ENCODE data around the gene QKI. TPM values are rescaled to one million over a fixed set of nuclear protein-coding genes. Genes with fewer than 3 reads are reported as not detected.

The QKI gene
- total RNA-seq, 1 experiment from 2014 or later, result 134 TPM

DNA sequence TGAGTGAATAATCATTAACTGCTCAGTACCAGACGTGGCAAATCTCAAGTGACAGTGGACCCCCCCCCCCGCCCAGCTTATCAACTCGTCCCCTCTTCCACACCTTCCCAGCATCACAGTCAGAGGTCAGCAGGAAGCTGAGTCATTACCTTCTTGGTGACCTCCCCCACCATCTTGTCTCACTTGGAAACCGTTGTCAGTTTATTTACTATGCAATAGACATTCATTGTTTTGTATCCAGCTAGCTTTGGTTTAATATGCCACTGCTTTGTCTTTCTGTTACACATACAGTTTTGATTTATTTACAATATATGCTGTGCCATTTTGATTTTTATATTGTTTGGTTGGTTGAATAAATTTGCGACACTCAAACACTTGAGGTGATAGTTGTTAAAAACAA is 158.1 kb downstream of the QKI start:
- Histone ChIP-seq H3K4me1 (no peaks in the 10 kb centered on the region), H3K4me3 (ENCODE audit: low read depth, low read length) (no peak overlapping the region), H3K9me3 (no peaks in the 10 kb centered on the region), H3K27me3 (replicated peaks; ENCODE audit: control insufficient read depth, insufficient read depth, low read length) (no peaks in the 10 kb centered on the region), H3K36me3 (ENCODE audit: control insufficient read depth, insufficient read depth, low read length) (no peaks in the 10 kb centered on the region; the same call in 1 of the 2 replicates)
- H3K27me3 Mint-ChIP-seq (ENCODE audit: insufficient read depth, unreplicated experiment), result no peaks in the 10 kb centered on the region
- no peak overlapping the region for H3K27ac Mint-ChIP-seq (ENCODE audit: unreplicated experiment)
- H3K9me3 Mint-ChIP-seq (ENCODE audit: unreplicated experiment), result no peaks in the 10 kb centered on the region
- intact Hi-C loops (cut with micrococcal nuclease; ENCODE audit: unreplicated experiment), result no loop called here
- H3K4me1 Mint-ChIP-seq (ENCODE audit: low read depth, unreplicated experiment), result no peaks in the 10 kb centered on the region
- TF ChIP-seq, protein P1, sequence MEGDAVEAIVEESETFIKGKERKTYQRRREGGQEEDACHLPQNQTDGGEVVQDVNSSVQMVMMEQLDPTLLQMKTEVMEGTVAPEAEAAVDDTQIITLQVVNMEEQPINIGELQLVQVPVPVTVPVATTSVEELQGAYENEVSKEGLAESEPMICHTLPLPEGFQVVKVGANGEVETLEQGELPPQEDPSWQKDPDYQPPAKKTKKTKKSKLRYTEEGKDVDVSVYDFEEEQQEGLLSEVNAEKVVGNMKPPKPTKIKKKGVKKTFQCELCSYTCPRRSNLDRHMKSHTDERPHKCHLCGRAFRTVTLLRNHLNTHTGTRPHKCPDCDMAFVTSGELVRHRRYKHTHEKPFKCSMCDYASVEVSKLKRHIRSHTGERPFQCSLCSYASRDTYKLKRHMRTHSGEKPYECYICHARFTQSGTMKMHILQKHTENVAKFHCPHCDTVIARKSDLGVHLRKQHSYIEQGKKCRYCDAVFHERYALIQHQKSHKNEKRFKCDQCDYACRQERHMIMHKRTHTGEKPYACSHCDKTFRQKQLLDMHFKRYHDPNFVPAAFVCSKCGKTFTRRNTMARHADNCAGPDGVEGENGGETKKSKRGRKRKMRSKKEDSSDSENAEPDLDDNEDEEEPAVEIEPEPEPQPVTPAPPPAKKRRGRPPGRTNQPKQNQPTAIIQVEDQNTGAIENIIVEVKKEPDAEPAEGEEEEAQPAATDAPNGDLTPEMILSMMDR (IDR thresholded peaks at IDR 0.05; ENCODE audit: insufficient read depth in 1 of 2, low read depth in 1 of 2, low read length in 1 of 2, severe bottlenecking in 1 of 2, unreplicated experiment in 1 of 2), result no peak
- BruUV-seq (replicated peaks), result no TSS peak
- POLR2A ChIA-PET, result no interaction called here
- H3K4me3 Mint-ChIP-seq (ENCODE audit: unreplicated experiment), result no peak overlapping the region
- peaks cover 25% of the 10 kb centered on the region for H3K36me3 Mint-ChIP-seq (ENCODE audit: insufficient read depth, unreplicated experiment)
- CTCF ChIA-PET, result no interaction called here
- DNase-seq, result no peak

GRCh38 chr6:163573503-163574179 is 159.1 kb downstream of the QKI start:
- Mint-ChIP-seq H3K36me3 (ENCODE audit: insufficient read depth, unreplicated experiment) (peaks cover 27% of the 10 kb centered on the region), H3K9me3 (ENCODE audit: unreplicated experiment) (no peaks in the 10 kb centered on the region), H3K27ac (ENCODE audit: unreplicated experiment) (no peak overlapping the region), H3K4me3 (ENCODE audit: unreplicated experiment) (no peak overlapping the region), H3K27me3 (ENCODE audit: insufficient read depth, unreplicated experiment) (no peaks in the 10 kb centered on the region), H3K4me1 (ENCODE audit: low read depth, unreplicated experiment) (no peaks in the 10 kb centered on the region)
- Histone ChIP-seq H3K27me3 (replicated peaks; ENCODE audit: control insufficient read depth, insufficient read depth, low read length) (no peaks in the 10 kb centered on the region), H3K9me3 (no peaks in the 10 kb centered on the region), H3K36me3 (ENCODE audit: control insufficient read depth, insufficient read depth, low read length) (no peaks in the 10 kb centered on the region; the same call in 1 of the 2 replicates), H3K4me3 (ENCODE audit: low read depth, low read length) (no peak overlapping the region), H3K4me1 (no peaks in the 10 kb centered on the region)
- no peak for DNase-seq
- BruUV-seq (replicated peaks), result no TSS peak
- ChIA-PET CTCF (no interaction called here), POLR2A (interaction anchor here (0.5 kb wide), 1 partner anchor 31 kb away, joined by 4 read pairs; no protein-coding TSS in a partner anchor)
- TF ChIP-seq, protein P1 (IDR thresholded peaks at IDR 0.05; ENCODE audit: insufficient read depth in 1 of 2, low read depth in 1 of 2, low read length in 1 of 2, severe bottlenecking in 1 of 2, unreplicated experiment in 1 of 2), result no peak
- intact Hi-C loops (cut with micrococcal nuclease; ENCODE audit: unreplicated experiment), result no loop called here

GRCh38 chr6:163576114-163576513 is 161.6 kb downstream of the QKI start:
- BruUV-seq (replicated peaks), result no TSS peak
- CTCF ChIA-PET, result no interaction called here
- H3K4me1 ChIP-seq, result no peaks in the 10 kb centered on the region
- no peaks in the 10 kb centered on the region for H3K9me3 ChIP-seq
- DNase-seq, result no peak
- H3K4me3 ChIP-seq (ENCODE audit: low read depth, low read length), result no peak overlapping the region
- Mint-ChIP-seq H3K36me3 (ENCODE audit: insufficient read depth, unreplicated experiment) (peaks cover 16% of the 10 kb centered on the region), H3K4me1 (ENCODE audit: low read depth, unreplicated experiment) (no peaks in the 10 kb centered on the region), H3K27me3 (ENCODE audit: insufficient read depth, unreplicated experiment) (no peaks in the 10 kb centered on the region), H3K27ac (ENCODE audit: unreplicated experiment) (no peak overlapping the region), H3K9me3 (ENCODE audit: unreplicated experiment) (no peaks in the 10 kb centered on the region), H3K4me3 (ENCODE audit: unreplicated experiment) (no peak overlapping the region)
- H3K27me3 ChIP-seq (replicated peaks; ENCODE audit: control insufficient read depth, insufficient read depth, low read length), result no peaks in the 10 kb centered on the region
- TF ChIP-seq, protein P1 (IDR thresholded peaks at IDR 0.05; ENCODE audit: insufficient read depth in 1 of 2, low read depth in 1 of 2, low read length in 1 of 2, severe bottlenecking in 1 of 2, unreplicated experiment in 1 of 2), result no peak
- H3K36me3 ChIP-seq (ENCODE audit: control insufficient read depth, insufficient read depth, low read length), result no peaks in the 10 kb centered on the region
- intact Hi-C loops (cut with micrococcal nuclease; ENCODE audit: unreplicated experiment), result no loop called here
- POLR2A ChIA-PET, result no interaction called here

Measured in Caco-2 (cell line).